ENCODE results near the gene GLCE. TPM values are rescaled to one million over a fixed set of nuclear protein-coding genes. Genes with fewer than 3 reads are reported as not detected.
"Not testable (repeated sequence)": the region's sequence is repeated elsewhere in the genome, so short reads cannot be mapped to it uniquely, and the experiment has no call there.

Gene GLCE
- polyA plus RNA-seq, 4 donors = 18.2 to 66.5 (median 30.6) TPM

GRCh38 chr15:69299451-69299886, 139.0 kb downstream of the GLCE start:
- Histone ChIP-seq H3K27ac (ENCODE audit: low read depth in 1 of 3, low read length in 2 of 3) (no peak overlapping the region), H3K27me3 (ENCODE audit: control insufficient read depth in 3 of 3, insufficient read depth in 3 of 3, low read length in 3 of 3) (peaks cover 0 to 17% (median 6%) of the 10 kb centered on the region in 3 donors), H3K9me3 (ENCODE audit: control insufficient read depth in 2 of 2, insufficient read depth in 1 of 2, low read depth in 1 of 2, low read length in 1 of 2) (peaks cover 0 to 6% of the 10 kb centered on the region in 2 donors), H3K4me1 (ENCODE audit: control insufficient read depth in 3 of 3, insufficient read depth in 2 of 3, low read depth in 1 of 3, low read length in 2 of 3) (peaks cover 4 to 8% (median 5%) of the 10 kb centered on the region in 3 donors), H3K36me3 (ENCODE audit: control insufficient read depth in 3 of 3, insufficient read depth in 2 of 3, low read depth in 1 of 3, low read length in 3 of 3) (no peaks in the 10 kb centered on the region), H3K4me3 (ENCODE audit: low read depth in 1 of 3, low read length in 3 of 3) (peak overlapping the region; percentile 20 to 56 (median 44))
- 8 to 23% (median 14%) methylated on average over 16 of the region's 16 CpGs for WGBS, 3 donors
- no peak for FAIRE-seq
- no peak for DNase-seq

- H3K27ac ChIP-seq (ENCODE audit: low read depth in 1 of 3, low read length in 2 of 3) = peak overlapping the region in 1 of 3 donors; percentile 3
Measured at GRCh38 chr15:69299943-69300588, 139.6 kb downstream of the GLCE start.

GRCh38 chr15:69301101-69301500, 140.7 kb downstream of the GLCE start:
- H3K27ac ChIP-seq (ENCODE audit: low read depth in 1 of 3, low read length in 2 of 3); DNase-seq; H3K4me3 ChIP-seq (ENCODE audit: low read depth in 1 of 3, low read length in 3 of 3); FAIRE-seq; H3K36me3 ChIP-seq (ENCODE audit: control insufficient read depth in 3 of 3, insufficient read depth in 2 of 3, low read depth in 1 of 3, low read length in 3 of 3); H3K9me3 ChIP-seq (ENCODE audit: control insufficient read depth in 2 of 2, insufficient read depth in 1 of 2, low read depth in 1 of 2, low read length in 1 of 2): not testable (repeated sequence)
- 82 to 88% (median 88%) methylated on average over 7 to 8 of the region's 8 CpGs for WGBS, 3 donors
- peaks cover 0 to 17% (median 6%) of the 10 kb centered on the region in 3 donors for H3K27me3 ChIP-seq (ENCODE audit: control insufficient read depth in 3 of 3, insufficient read depth in 3 of 3, low read length in 3 of 3)
- peaks cover 4 to 13% (median 5%) of the 10 kb centered on the region in 3 donors for H3K4me1 ChIP-seq (ENCODE audit: control insufficient read depth in 3 of 3, insufficient read depth in 2 of 3, low read depth in 1 of 3, low read length in 2 of 3)

More at GRCh38 chr15:69299943-69300588, 139.6 kb downstream of the GLCE start:
- Histone ChIP-seq H3K9me3 (ENCODE audit: control insufficient read depth in 2 of 2, insufficient read depth in 1 of 2, low read depth in 1 of 2, low read length in 1 of 2) (peaks cover 0 to 6% of the 10 kb centered on the region in 2 donors), H3K4me3 (ENCODE audit: low read depth in 1 of 3, low read length in 3 of 3) (no peak overlapping the region), H3K4me1 (ENCODE audit: control insufficient read depth in 3 of 3, insufficient read depth in 2 of 3, low read depth in 1 of 3, low read length in 2 of 3) (peaks cover 4 to 8% (median 5%) of the 10 kb centered on the region in 3 donors), H3K36me3 (ENCODE audit: control insufficient read depth in 3 of 3, insufficient read depth in 2 of 3, low read depth in 1 of 3, low read length in 3 of 3) (no peaks in the 10 kb centered on the region), H3K27me3 (ENCODE audit: control insufficient read depth in 3 of 3, insufficient read depth in 3 of 3, low read length in 3 of 3) (peaks cover 0 to 17% (median 6%) of the 10 kb centered on the region in 3 donors)
- DNase-seq (peak; percentile 31 to 60), FAIRE-seq (no peak)
- 23 to 56% (median 47%) methylated on average over 9 of the region's 9 CpGs for WGBS, 3 donors

GRCh38 chr15:69302087-69302486, 141.7 kb downstream of the GLCE start:
- not testable (repeated sequence) for DNase-seq; H3K36me3 ChIP-seq (ENCODE audit: control insufficient read depth in 3 of 3, insufficient read depth in 2 of 3, low read depth in 1 of 3, low read length in 3 of 3); FAIRE-seq; H3K4me3 ChIP-seq (ENCODE audit: low read depth in 1 of 3, low read length in 3 of 3); H3K9me3 ChIP-seq (ENCODE audit: control insufficient read depth in 2 of 2, insufficient read depth in 1 of 2, low read depth in 1 of 2, low read length in 1 of 2)
- Histone ChIP-seq H3K4me1 (ENCODE audit: control insufficient read depth in 3 of 3, insufficient read depth in 2 of 3, low read depth in 1 of 3, low read length in 2 of 3) (peaks cover 4 to 13% (median 5%) of the 10 kb centered on the region in 3 donors), H3K27me3 (ENCODE audit: control insufficient read depth in 3 of 3, insufficient read depth in 3 of 3, low read length in 3 of 3) (peaks cover 0 to 17% (median 6%) of the 10 kb centered on the region in 3 donors), H3K27ac (ENCODE audit: low read depth in 1 of 3, low read length in 2 of 3) (peak overlapping the region in 1 of 3 donors; percentile 21)
- 89 to 97% (median 90%) methylated on average over 6 of the region's 6 CpGs for WGBS, 3 donors

- FAIRE-seq = no peak
- peaks cover 4 to 13% (median 5%) of the 10 kb centered on the region in 3 donors for H3K4me1 ChIP-seq (ENCODE audit: control insufficient read depth in 3 of 3, insufficient read depth in 2 of 3, low read depth in 1 of 3, low read length in 2 of 3)
- H3K27ac ChIP-seq (ENCODE audit: low read depth in 1 of 3, low read length in 2 of 3) = peak overlapping the region in 1 of 3 donors; percentile 29
- DNase-seq = no peak
- no peaks in the 10 kb centered on the region for H3K36me3 ChIP-seq (ENCODE audit: control insufficient read depth in 3 of 3, insufficient read depth in 2 of 3, low read depth in 1 of 3, low read length in 3 of 3)
- WGBS, 3 donors = 73 to 86% (median 76%) methylated on average over 3 of the region's 3 CpGs
- H3K4me3 ChIP-seq (ENCODE audit: low read depth in 1 of 3, low read length in 3 of 3) = no peak overlapping the region
- no peaks in the 10 kb centered on the region for H3K9me3 ChIP-seq (ENCODE audit: control insufficient read depth in 2 of 2, insufficient read depth in 1 of 2, low read depth in 1 of 2, low read length in 1 of 2)
- H3K27me3 ChIP-seq (ENCODE audit: control insufficient read depth in 3 of 3, insufficient read depth in 3 of 3, low read length in 3 of 3) = peaks cover 0 to 17% (median 6%) of the 10 kb centered on the region in 3 donors
Measured at GRCh38 chr15:69302929-69303328, 142.5 kb downstream of the GLCE start.

- 74 to 87% (median 79%) methylated on average over 6 of the region's 6 CpGs for WGBS, 3 donors
- H3K27ac ChIP-seq (ENCODE audit: low read depth in 1 of 3, low read length in 2 of 3) = peak overlapping the region in 1 of 3 donors; percentile 73
- peaks cover 4 to 13% (median 5%) of the 10 kb centered on the region in 3 donors for H3K4me1 ChIP-seq (ENCODE audit: control insufficient read depth in 3 of 3, insufficient read depth in 2 of 3, low read depth in 1 of 3, low read length in 2 of 3)
- no peak for FAIRE-seq
- H3K4me3 ChIP-seq (ENCODE audit: low read depth in 1 of 3, low read length in 3 of 3) = no peak overlapping the region
- peaks cover 0 to 11% (median 6%) of the 10 kb centered on the region in 3 donors for H3K27me3 ChIP-seq (ENCODE audit: control insufficient read depth in 3 of 3, insufficient read depth in 3 of 3, low read length in 3 of 3)
- H3K36me3 ChIP-seq (ENCODE audit: control insufficient read depth in 3 of 3, insufficient read depth in 2 of 3, low read depth in 1 of 3, low read length in 3 of 3) = no peaks in the 10 kb centered on the region
- H3K9me3 ChIP-seq (ENCODE audit: control insufficient read depth in 2 of 2, insufficient read depth in 1 of 2, low read depth in 1 of 2, low read length in 1 of 2) = no peaks in the 10 kb centered on the region
- no peak for DNase-seq
Measured at GRCh38 chr15:69303337-69304181, 143.1 kb downstream of the GLCE start.

- no peak overlapping the region for H3K4me3 ChIP-seq (ENCODE audit: low read depth in 1 of 3, low read length in 3 of 3)
- WGBS, 3 donors = 52 to 84% (median 54%) methylated on average over 5 of the region's 5 CpGs
- H3K4me1 ChIP-seq (ENCODE audit: control insufficient read depth in 3 of 3, insufficient read depth in 2 of 3, low read depth in 1 of 3, low read length in 2 of 3) = peaks cover 4 to 13% (median 5%) of the 10 kb centered on the region in 3 donors
- FAIRE-seq (no peak), DNase-seq (peak in 1 of 2 donors; percentile 76)
- H3K27me3 ChIP-seq (ENCODE audit: control insufficient read depth in 3 of 3, insufficient read depth in 3 of 3, low read length in 3 of 3) = peaks cover 0 to 10% (median 6%) of the 10 kb centered on the region in 3 donors
- H3K9me3 ChIP-seq (ENCODE audit: control insufficient read depth in 2 of 2, insufficient read depth in 1 of 2, low read depth in 1 of 2, low read length in 1 of 2) = no peaks in the 10 kb centered on the region
- peak overlapping the region in 1 of 3 donors; percentile 73 for H3K27ac ChIP-seq (ENCODE audit: low read depth in 1 of 3, low read length in 2 of 3)
- no peaks in the 10 kb centered on the region for H3K36me3 ChIP-seq (ENCODE audit: control insufficient read depth in 3 of 3, insufficient read depth in 2 of 3, low read depth in 1 of 3, low read length in 3 of 3)
Measured at GRCh38 chr15:69304182-69304545, 143.7 kb downstream of the GLCE start.

GRCh38 chr15:69305204-69305931, 144.9 kb downstream of the GLCE start:
- 55 to 62% (median 60%) methylated on average over 20 of the region's 20 CpGs for WGBS, 3 donors
- Histone ChIP-seq H3K4me1 (ENCODE audit: control insufficient read depth in 3 of 3, insufficient read depth in 2 of 3, low read depth in 1 of 3, low read length in 2 of 3) (peaks cover 0 to 5% (median 0%) of the 10 kb centered on the region in 3 donors), H3K9me3 (ENCODE audit: control insufficient read depth in 2 of 2, insufficient read depth in 1 of 2, low read depth in 1 of 2, low read length in 1 of 2) (no peaks in the 10 kb centered on the region), H3K36me3 (ENCODE audit: control insufficient read depth in 3 of 3, insufficient read depth in 2 of 3, low read depth in 1 of 3, low read length in 3 of 3) (no peaks in the 10 kb centered on the region), H3K27ac (ENCODE audit: low read depth in 1 of 3, low read length in 2 of 3) (peak overlapping the region in 1 of 3 donors; percentile 43), H3K27me3 (ENCODE audit: control insufficient read depth in 3 of 3, insufficient read depth in 3 of 3, low read length in 3 of 3) (no peaks in the 10 kb centered on the region), H3K4me3 (ENCODE audit: low read depth in 1 of 3, low read length in 3 of 3) (no peak overlapping the region)
- DNase-seq = peak in 1 of 2 donors; percentile 63
- FAIRE-seq = no peak

Measured in small intestine (tissue), 7 donors.